OCI-LY1 (cell line): ENCODE data around the gene URAD.
"Not testable (repeated sequence)": the region's sequence is repeated elsewhere in the genome, so short reads cannot be mapped to it uniquely, and the experiment has no call there.

Source experiments
- EZH2 ChIP-seq: fragments of 200-600 bp; sonication (generic), shearing (Covaris generic); IDR thresholded peaks from 2 replicates; pipeline ENCODE4 v1.8.0; 2017; ENCODE audit warnings: borderline replicate concordance, mixed run types, mild to moderate bottlenecking, antibody characterized with exemption, low read length, moderate library complexity, mixed read lengths
- TF ChIP-seq, protein P1 (sequence below): fragments of 200-600 bp; sonication (generic), shearing (Covaris generic); IDR thresholded peaks from 2 replicates; pipeline ENCODE4 v1.5.1; 2017; ENCODE audit warnings: mild to moderate bottlenecking, antibody characterized with exemption, low read length, moderate library complexity, mixed read lengths

DNA sequence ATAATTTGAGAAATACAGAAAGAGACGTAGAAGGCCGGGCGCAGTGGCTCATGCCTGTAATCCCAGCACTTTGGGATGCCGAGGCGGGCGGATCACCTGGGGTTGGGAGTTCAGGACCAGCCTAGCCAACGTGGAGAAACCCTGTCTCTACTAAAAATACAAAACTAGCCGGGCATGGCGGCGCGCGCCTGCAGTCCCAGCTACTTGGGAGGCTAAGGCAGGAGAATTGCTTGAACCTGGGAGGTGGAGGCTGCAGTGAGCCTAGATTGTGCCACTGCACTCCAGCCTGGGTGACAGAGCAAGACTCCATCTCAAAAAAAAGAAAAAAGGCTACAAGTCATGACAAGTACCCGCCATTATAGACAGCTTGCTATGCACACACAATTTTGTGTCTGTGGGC is 16.5 kb upstream of the URAD start:
- TF ChIP-seq, protein P1, sequence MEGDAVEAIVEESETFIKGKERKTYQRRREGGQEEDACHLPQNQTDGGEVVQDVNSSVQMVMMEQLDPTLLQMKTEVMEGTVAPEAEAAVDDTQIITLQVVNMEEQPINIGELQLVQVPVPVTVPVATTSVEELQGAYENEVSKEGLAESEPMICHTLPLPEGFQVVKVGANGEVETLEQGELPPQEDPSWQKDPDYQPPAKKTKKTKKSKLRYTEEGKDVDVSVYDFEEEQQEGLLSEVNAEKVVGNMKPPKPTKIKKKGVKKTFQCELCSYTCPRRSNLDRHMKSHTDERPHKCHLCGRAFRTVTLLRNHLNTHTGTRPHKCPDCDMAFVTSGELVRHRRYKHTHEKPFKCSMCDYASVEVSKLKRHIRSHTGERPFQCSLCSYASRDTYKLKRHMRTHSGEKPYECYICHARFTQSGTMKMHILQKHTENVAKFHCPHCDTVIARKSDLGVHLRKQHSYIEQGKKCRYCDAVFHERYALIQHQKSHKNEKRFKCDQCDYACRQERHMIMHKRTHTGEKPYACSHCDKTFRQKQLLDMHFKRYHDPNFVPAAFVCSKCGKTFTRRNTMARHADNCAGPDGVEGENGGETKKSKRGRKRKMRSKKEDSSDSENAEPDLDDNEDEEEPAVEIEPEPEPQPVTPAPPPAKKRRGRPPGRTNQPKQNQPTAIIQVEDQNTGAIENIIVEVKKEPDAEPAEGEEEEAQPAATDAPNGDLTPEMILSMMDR: not testable (repeated sequence)
- TF ChIP-seq EZH2: not testable (repeated sequence)
